A673 (cell line): ENCODE results near the gene CKB. TPM values are rescaled to one million over a fixed set of nuclear protein-coding genes. Genes with fewer than 3 reads are reported as not detected.

ENCODE experiments used
- BruUV-seq: library from RNA; stranded (reverse); fragments of 400-500 nt; replicated peaks from 2 replicates; lab custom pipeline; 2021; lab: Mats Ljungman, UMichigan
- CTCF ChIA-PET: fragments of 300-600 bp; sonication (Branson Sonifier 250); formaldehyde crosslinking; loops from one replicate; lab custom pipeline; 2022; ENCODE audit warnings: antibody characterized with exemption; lab: Charles Lee
- POLR2A ChIA-PET: fragments of 300-600 bp; sonication (Branson Sonifier 250); formaldehyde crosslinking; loops from one replicate; lab custom pipeline; 2022; ENCODE audit warnings: antibody characterized with exemption; ENCODE audit not compliant: low non-redundant PET; lab: Charles Lee
- DNase-seq: peaks from one replicate; pipeline ENCODE4 v3.0.0-alpha.2; 2015; ENCODE audit warnings: low spot score
- H3K27ac ChIP-seq: fragments of 200-600 bp; sonication (generic); 2 replicates; pipeline ENCODE4 v1.5.1; 2016; ENCODE audit warnings: mixed run types, low read depth, mild to moderate bottlenecking, mixed read lengths, antibody characterized with exemption, low read length; ENCODE audit not compliant: poor library complexity, severe bottlenecking
- H3K27me3 ChIP-seq: fragments of 200-600 bp; sonication (generic); replicated peaks from 2 replicates; pipeline ENCODE4 v1.6.1; 2017; ENCODE audit warnings: mixed run types, low read depth, mild to moderate bottlenecking, mixed read lengths, antibody characterized with exemption, low read length; ENCODE audit not compliant: insufficient read depth, poor library complexity
- H3K36me3 ChIP-seq: fragments of 200-600 bp; sonication (generic); 2 replicates; pipeline ENCODE4 v1.6.1; 2016; ENCODE audit warnings: mixed run types, mild to moderate bottlenecking, mixed read lengths, antibody characterized with exemption, low read length; ENCODE audit not compliant: insufficient read depth, poor library complexity, severe bottlenecking
- H3K4me1 ChIP-seq: fragments of 200-600 bp; sonication (generic); 2 replicates; pipeline ENCODE4 v1.6.1; 2017; ENCODE audit warnings: mixed run types, mild to moderate bottlenecking, mixed read lengths, antibody characterized with exemption, low read length; ENCODE audit not compliant: insufficient read depth, poor library complexity, severe bottlenecking
- H3K4me3 ChIP-seq: fragments of 200-600 bp; sonication (generic); 2 replicates; pipeline ENCODE4 v1.5.1; 2016; ENCODE audit warnings: low read depth, mixed run types, mild to moderate bottlenecking, mixed read lengths, low read length; ENCODE audit not compliant: poor library complexity, severe bottlenecking
- H3K9me3 ChIP-seq: fragments of 200-600 bp; sonication (generic); 2 replicates; pipeline ENCODE4 v1.6.1; 2016; ENCODE audit warnings: mixed run types, low read depth, mild to moderate bottlenecking, mixed read lengths, antibody characterized with exemption, low read length; ENCODE audit not compliant: poor library complexity, severe bottlenecking
- CTCF ChIP-seq: fragments of 300-800, 200-600 bp; sonication (generic); conservative IDR thresholded peaks from 2 replicates; pipeline ENCODE4 v1.5.1; 2017; ENCODE audit warnings: low read depth, mild to moderate bottlenecking, antibody characterized with exemption, low read length, moderate library complexity, mixed read lengths
- EZH2 ChIP-seq: fragments of 200-600 bp; sonication (generic); IDR thresholded peaks from 2 replicates; pipeline ENCODE4 v1.6.1; 2017; ENCODE audit warnings: borderline replicate concordance, low read depth, mild to moderate bottlenecking, mixed read lengths, antibody characterized with exemption, low read length; ENCODE audit not compliant: poor library complexity, severe bottlenecking
- intact Hi-C: fragments of 100-400 bp; cut with micrococcal nuclease; formaldehyde crosslinking; loops from one replicate; pipeline ENCODE4 v1.10.0; 2022; ENCODE audit not compliant: unreplicated experiment
- total RNA-seq: library from RNA; stranded (reverse); gene quantifications from 2 replicates; pipeline ENCODE4 v1.2.3, GENCODE V29; 2021

CKB gene
- total RNA-seq, 1 experiment from 2014 or later = 118 TPM

- Histone ChIP-seq H3K27me3 (no peaks in the 10 kb centered on the region), H3K27ac (peak overlapping the region; percentile 70), H3K36me3 (peaks cover 15% of the 10 kb centered on the region), H3K4me1 (peaks cover 18% of the 10 kb centered on the region), H3K9me3 (no peaks in the 10 kb centered on the region), H3K4me3 (peak overlapping the region; percentile 83)
- ChIA-PET CTCF (interaction anchor here (0.5 to 0.8 kb wide), 4 partner anchors 19 to 193 kb away, joined by 3 to 4 read pairs (median 4); partner anchors contain the start of gene BAG5), POLR2A (no interaction called here)
- no peak for TF ChIP-seq CTCF
- no peak for TF ChIP-seq EZH2
- peak; percentile 51 for DNase-seq
- BruUV-seq = no TSS peak
- intact Hi-C loops = no loop called here
These were observed 1.1 kb downstream of the CKB start for GRCh38 chr14:103521438-103521950.

DNA sequence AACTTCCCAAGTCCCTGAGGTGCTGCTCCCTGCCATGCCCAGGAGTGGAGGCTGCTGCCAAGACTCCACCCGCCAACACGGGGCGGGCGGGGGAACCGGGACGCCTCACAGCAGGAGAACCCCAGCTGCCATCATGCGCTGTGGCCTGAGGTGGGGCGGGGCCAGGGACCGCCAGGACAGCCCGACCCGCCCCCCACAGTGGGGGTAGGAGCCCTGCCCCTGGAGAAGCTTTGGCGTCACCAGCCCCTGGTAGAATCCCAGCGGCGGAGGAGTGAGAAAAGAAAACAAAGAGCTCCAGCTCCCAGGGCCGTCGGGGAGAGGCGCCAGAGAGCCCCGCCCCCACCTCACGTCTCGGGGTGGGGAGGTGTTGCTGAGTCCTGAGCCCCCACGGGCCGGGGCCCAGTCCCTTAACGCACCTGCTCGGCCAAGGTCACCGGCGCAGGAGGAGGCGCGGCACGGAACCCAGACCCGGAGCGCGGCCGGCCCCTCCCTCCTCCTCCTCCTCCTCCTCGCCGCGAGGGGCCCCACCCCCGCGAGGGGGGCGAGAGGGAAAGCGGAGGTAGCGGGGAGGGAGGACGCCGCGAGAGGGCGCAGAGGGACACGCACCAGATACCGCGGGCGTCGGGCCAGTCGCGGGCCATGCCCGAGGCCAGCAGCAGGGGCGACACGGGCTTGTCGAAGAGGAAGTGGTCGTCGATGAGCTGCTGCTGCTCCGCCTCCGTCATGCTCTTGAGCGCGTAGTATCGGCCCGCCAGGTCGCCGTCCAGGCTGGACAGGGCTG is 1.8 kb downstream of the CKB start:
- Histone ChIP-seq H3K27ac (peak overlapping the region; percentile 70), H3K4me1 (peaks cover 18% of the 10 kb centered on the region)

DNA sequence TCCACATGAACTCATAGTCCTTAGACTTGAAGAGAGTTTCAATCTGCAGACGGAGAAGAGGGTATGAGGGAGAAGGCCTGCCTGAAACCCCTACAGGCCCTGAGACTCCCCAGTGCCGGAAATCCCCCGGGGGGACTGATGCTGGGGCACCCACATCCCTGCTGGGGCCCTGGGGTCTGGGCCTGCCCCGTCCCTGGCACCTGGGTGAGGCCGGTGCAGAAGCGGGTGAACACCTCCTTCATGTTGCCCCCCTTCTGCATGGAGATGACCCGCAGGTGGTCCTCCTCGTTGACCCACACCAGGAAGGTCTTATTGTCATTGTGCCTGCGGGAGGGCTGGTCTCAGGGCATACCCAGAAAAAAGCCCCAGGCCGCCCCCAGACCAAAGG is 2.4 kb downstream of the CKB start:
- no peaks in the 10 kb centered on the region for H3K27me3 ChIP-seq
- peak overlapping the region; percentile 83 for H3K4me3 ChIP-seq
- TF ChIP-seq EZH2 = no peak
- no peak for TF ChIP-seq CTCF
- H3K27ac ChIP-seq = peak overlapping the region; percentile 70
- CTCF ChIA-PET = no interaction called here
- H3K9me3 ChIP-seq = no peaks in the 10 kb centered on the region
- peaks cover 15% of the 10 kb centered on the region for H3K36me3 ChIP-seq
- intact Hi-C loops = no loop called here
- no peak for DNase-seq
- POLR2A ChIA-PET = no interaction called here
- H3K4me1 ChIP-seq = peaks cover 18% of the 10 kb centered on the region
- no TSS peak for BruUV-seq

More for the DNA sequence above, 1.8 kb downstream of the CKB start:
- H3K9me3 ChIP-seq = no peaks in the 10 kb centered on the region
- peak overlapping the region; percentile 83 for H3K4me3 ChIP-seq
- TF ChIP-seq CTCF = peak; percentile 74
- TF ChIP-seq EZH2 = no peak
- intact Hi-C loops = no loop called here
- POLR2A ChIA-PET = no interaction called here
- H3K36me3 ChIP-seq = peaks cover 15% of the 10 kb centered on the region
- CTCF ChIA-PET = interaction anchor here (0.5 to 0.8 kb wide), 4 partner anchors 19 to 194 kb away, joined by 3 to 4 read pairs (median 4); partner anchors contain the start of gene BAG5
- peak; percentile 91 for DNase-seq
- no peaks in the 10 kb centered on the region for H3K27me3 ChIP-seq
- BruUV-seq = no TSS peak
